NT2/D1 (cell line): Measurements from ENCODE around the gene METTL2A.

ENCODE experiments used
- SUZ12 ChIP-seq: IDR thresholded peaks from 2 replicates; pipeline ENCODE4 v1.6.1; 2011; ENCODE audit not compliant: insufficient read length, insufficient read depth; ENCODE audit errors: extremely low read depth
- YY1 ChIP-seq: IDR thresholded peaks from 2 replicates; pipeline ENCODE4 v1.6.1; 2011; ENCODE audit not compliant: insufficient read length, insufficient read depth
- ZNF274 ChIP-seq: IDR thresholded peaks from 2 replicates; pipeline ENCODE4 v1.6.1; 2011; ENCODE audit warnings: mild to moderate bottlenecking, low read depth, low read length

DNA sequence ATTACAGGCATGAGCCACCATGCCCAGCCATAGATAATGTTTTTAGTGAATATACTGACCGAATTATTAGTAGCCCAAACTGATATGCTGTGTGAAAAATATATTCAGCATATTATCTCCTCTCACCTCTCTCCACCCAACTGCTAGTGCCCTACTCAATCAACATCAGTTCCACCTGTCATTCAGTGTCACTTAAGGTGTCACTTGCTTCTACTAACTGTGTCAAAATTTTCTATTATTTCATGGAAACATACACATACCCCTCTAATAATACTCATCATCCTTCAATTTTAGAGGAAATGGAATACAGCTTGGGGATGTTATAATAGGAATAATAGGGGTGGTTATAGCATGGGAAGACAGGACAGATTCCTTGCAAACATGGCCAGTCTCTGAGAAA is 30.8 kb upstream of the METTL2A start:
- no peak for TF ChIP-seq ZNF274
- TF ChIP-seq SUZ12 = no peak
- no peak for TF ChIP-seq YY1
